ENCODE measurements around the gene FREY1.

The FREY1 gene

GRCh38 chr11:45913942-45914635 lies 7.0 kb upstream of the FREY1 start:
- H3F3A ChIP-seq (ENCODE audit: low read depth): peaks cover 3% of the 10 kb centered on the region; the same call in 1 of the 2 replicates
- H3K27me3 ChIP-seq (ENCODE audit: insufficient read depth, low read length, poor library complexity, severe bottlenecking): no peaks in the 10 kb centered on the region
- H3K4me3 ChIP-seq (ENCODE audit: low read length, poor library complexity, severe bottlenecking): no peak overlapping the region
- H3K4me2 ChIP-seq (ENCODE audit: low read depth, low read length, poor library complexity, severe bottlenecking): no peak overlapping the region
- H3K9me3 ChIP-seq (ENCODE audit: insufficient read depth, low read depth, low read length): no peaks in the 10 kb centered on the region
- H3K9me2 ChIP-seq (replicated peaks; ENCODE audit: low read depth, low read length): no peaks in the 10 kb centered on the region
- H3K4me1 ChIP-seq (ENCODE audit: insufficient read depth, low read length, poor library complexity, severe bottlenecking): peaks cover 17% of the 10 kb centered on the region
- TF ChIP-seq CTCF (conservative IDR thresholded peaks at IDR 0.05; ENCODE audit: low read length): no peak
- TF ChIP-seq EZH2phosphoT487 (IDR thresholded peaks at IDR 0.05; ENCODE audit: borderline replicate concordance): no peak
- no peak overlapping the region for H2AFZ ChIP-seq (ENCODE audit: low read length)
- peaks cover 22% of the 10 kb centered on the region; the same call in 1 of the 2 replicates for H3K36me3 ChIP-seq (ENCODE audit: insufficient read depth, low read length)
- no peak overlapping the region for H3K9ac ChIP-seq (ENCODE audit: low read depth, low read length, poor library complexity, severe bottlenecking)
- H3K79me2 ChIP-seq (ENCODE audit: insufficient read depth, low read length): peaks cover 23% of the 10 kb centered on the region
- H4K20me1 ChIP-seq (ENCODE audit: insufficient read depth, low read length, poor library complexity, severe bottlenecking): peaks cover 22% of the 10 kb centered on the region

GRCh38 chr11:45913514-45913913 lies 6.4 kb upstream of the FREY1 start:
- Histone ChIP-seq H3K9me2 (replicated peaks; ENCODE audit: low read depth, low read length) (no peaks in the 10 kb centered on the region), H4K20me1 (ENCODE audit: insufficient read depth, low read length, poor library complexity, severe bottlenecking) (peaks cover 22% of the 10 kb centered on the region), H3F3A (ENCODE audit: low read depth) (0 out of 2 replicates have a peak, but pooled peaks cover 3% of the 10 kb centered on the region), H3K4me1 (ENCODE audit: insufficient read depth, low read length, poor library complexity, severe bottlenecking) (peaks cover 14% of the 10 kb centered on the region), H3K9ac (ENCODE audit: low read depth, low read length, poor library complexity, severe bottlenecking) (no peak overlapping the region), H3K36me3 (ENCODE audit: insufficient read depth, low read length) (peaks cover 22% of the 10 kb centered on the region; the same call in 1 of the 2 replicates), H3K4me3 (ENCODE audit: low read length, poor library complexity, severe bottlenecking) (no peak overlapping the region), H2AFZ (ENCODE audit: low read length) (no peak overlapping the region), H3K4me2 (ENCODE audit: low read depth, low read length, poor library complexity, severe bottlenecking) (no peak overlapping the region), H3K27me3 (ENCODE audit: insufficient read depth, low read length, poor library complexity, severe bottlenecking) (no peaks in the 10 kb centered on the region), H3K9me3 (ENCODE audit: insufficient read depth, low read depth, low read length) (no peaks in the 10 kb centered on the region), H3K79me2 (ENCODE audit: insufficient read depth, low read length) (peaks cover 23% of the 10 kb centered on the region)
- TF ChIP-seq CTCF (conservative IDR thresholded peaks at IDR 0.05; ENCODE audit: low read length): no peak
- TF ChIP-seq EZH2phosphoT487 (IDR thresholded peaks at IDR 0.05; ENCODE audit: borderline replicate concordance): no peak

- no peaks in the 10 kb centered on the region for H3K9me3 ChIP-seq (ENCODE audit: insufficient read depth, low read depth, low read length)
- no peaks in the 10 kb centered on the region for H3K9me2 ChIP-seq (replicated peaks; ENCODE audit: low read depth, low read length)
- peaks cover 22% of the 10 kb centered on the region; the same call in 1 of the 2 replicates for H3K36me3 ChIP-seq (ENCODE audit: insufficient read depth, low read length)
- no peaks in the 10 kb centered on the region for H3F3A ChIP-seq (ENCODE audit: low read depth)
- H3K4me1 ChIP-seq (ENCODE audit: insufficient read depth, low read length, poor library complexity, severe bottlenecking): peaks cover 12% of the 10 kb centered on the region
- H3K79me2 ChIP-seq (ENCODE audit: insufficient read depth, low read length): peaks cover 3% of the 10 kb centered on the region; the same call in 1 of the 2 replicates
- H2AFZ ChIP-seq (ENCODE audit: low read length): no peak overlapping the region
- no peak overlapping the region for H3K4me3 ChIP-seq (ENCODE audit: low read length, poor library complexity, severe bottlenecking)
- no peaks in the 10 kb centered on the region for H3K27me3 ChIP-seq (ENCODE audit: insufficient read depth, low read length, poor library complexity, severe bottlenecking)
- no peak overlapping the region for H3K4me2 ChIP-seq (ENCODE audit: low read depth, low read length, poor library complexity, severe bottlenecking)
- peaks cover 4% of the 10 kb centered on the region for H4K20me1 ChIP-seq (ENCODE audit: insufficient read depth, low read length, poor library complexity, severe bottlenecking)
- TF ChIP-seq EZH2phosphoT487 (IDR thresholded peaks at IDR 0.05; ENCODE audit: borderline replicate concordance): no peak
- no peak for TF ChIP-seq CTCF (conservative IDR thresholded peaks at IDR 0.05; ENCODE audit: low read length)
- no peak overlapping the region for H3K9ac ChIP-seq (ENCODE audit: low read depth, low read length, poor library complexity, severe bottlenecking)
Measured at GRCh38 chr11:45910623-45911022, 3.6 kb upstream of the FREY1 start.

All from Loucy (cell line).